GM18507 (cell line): Measurements from ENCODE around the gene ARFGAP3.

Experiments
- DNase-seq: peaks from one replicate; pipeline ENCODE4 v3.0.0; 2011; ENCODE audit warnings: low read depth; ENCODE audit not compliant: insufficient read length; ENCODE audit errors: extremely low spot score
- FAIRE-seq: peaks from 2 replicates; lab custom pipeline; 2011; peaks lifted over from hg19 to GRCh38; lab: Jason Lieb, UNC

The ARFGAP3 gene

DNA sequence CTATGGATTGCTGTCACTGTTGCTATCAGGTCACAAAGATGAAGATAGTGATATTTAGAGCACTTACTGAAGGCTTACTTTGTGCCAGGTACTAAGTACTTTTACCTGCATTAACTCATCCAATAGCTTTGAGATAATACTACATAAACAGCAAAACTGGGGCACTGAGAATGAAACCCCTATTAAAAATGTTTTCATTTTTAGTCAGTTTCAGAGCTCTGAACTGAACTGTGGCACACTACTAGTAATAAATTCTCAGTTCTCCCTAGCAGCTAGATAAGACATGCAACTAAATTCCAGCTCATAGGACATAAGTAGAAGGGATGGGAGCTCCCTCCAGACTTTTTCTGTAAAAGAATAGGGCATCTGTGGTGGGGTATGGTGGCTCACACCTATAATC, 24.0 kb downstream of the ARFGAP3 start:
- DNase-seq = no peak
- FAIRE-seq = peak; percentile 55

DNA sequence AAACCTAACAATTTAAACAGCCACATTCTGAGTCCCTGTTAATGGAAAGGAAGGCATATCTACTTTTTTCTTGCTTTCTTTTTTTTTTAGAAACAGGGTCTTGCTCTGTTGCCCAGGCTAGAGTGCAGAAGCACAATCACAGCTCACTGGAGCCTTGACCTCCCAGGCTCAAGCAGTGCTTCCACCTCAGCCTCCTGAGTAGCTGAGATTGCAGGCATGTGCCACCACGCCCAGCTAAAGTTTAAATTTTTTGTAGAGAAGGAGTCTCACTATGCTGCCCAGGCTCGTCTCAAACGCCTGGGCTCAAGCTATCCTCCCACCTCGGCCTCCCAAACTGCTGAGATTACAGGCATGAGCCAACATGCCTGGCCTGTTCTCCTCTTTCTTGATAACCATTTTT, 25.4 kb downstream of the ARFGAP3 start:
- FAIRE-seq (no peak), DNase-seq (no peak)

DNA sequence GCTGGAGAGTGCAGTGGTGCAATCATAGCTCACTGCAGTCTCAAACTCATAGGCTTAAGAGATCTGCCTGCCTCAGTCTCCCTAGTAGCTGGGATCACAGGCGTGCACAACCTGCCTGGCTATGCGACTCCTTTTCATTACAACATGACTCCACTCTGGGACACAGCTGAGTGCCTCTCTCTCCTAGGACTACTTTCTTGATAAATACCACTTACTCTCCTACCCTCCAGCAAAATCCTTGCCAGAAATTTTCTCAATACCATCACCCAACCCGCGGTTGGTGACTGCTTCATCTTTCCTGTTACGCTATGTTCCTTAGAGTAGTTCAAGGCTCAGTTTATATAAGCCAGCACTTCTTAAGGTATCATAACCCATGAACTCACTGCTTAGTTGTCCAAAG, 26.9 kb downstream of the ARFGAP3 start:
- FAIRE-seq (no peak), DNase-seq (no peak)

DNA sequence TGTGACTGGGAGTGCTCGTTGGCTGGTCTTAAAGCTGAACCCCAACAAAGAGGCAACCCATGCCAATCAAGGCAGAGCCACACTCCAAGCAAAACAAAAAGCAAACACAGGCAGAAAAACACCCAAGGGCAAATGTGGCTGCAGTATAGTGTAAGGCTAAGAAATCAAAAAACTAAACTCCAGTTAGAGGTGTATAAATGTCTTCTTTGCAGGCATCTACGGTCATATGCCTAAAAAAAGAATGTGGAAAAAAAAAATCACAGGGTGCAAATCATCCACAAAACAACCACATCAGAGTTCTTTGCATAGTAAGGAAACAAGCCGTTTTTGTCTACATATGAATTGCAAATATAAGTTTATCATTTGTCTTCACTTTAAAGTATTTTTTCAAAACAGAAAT, 27.8 kb downstream of the ARFGAP3 start:
- no peak for DNase-seq
- FAIRE-seq = no peak

DNA sequence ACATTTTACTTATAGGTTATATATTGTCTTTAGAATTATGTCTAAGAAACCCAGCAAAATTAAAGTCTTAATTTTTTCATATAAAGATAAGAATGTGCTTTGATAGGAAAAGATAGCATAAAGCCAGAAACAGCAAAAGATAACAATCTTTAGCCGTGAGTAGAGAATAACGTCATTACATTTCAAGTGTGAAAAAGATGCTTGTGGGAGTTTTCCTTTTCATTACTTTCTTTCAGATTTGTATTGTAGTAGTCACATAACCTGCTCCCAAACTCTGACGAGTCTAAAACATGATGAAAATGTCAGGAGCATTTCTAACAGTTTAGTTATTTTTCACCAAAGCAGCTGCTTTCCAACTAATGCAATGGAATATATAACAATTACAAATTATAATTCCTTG, 31.3 kb downstream of the ARFGAP3 start:
- no peak for DNase-seq
- FAIRE-seq = no peak

DNA sequence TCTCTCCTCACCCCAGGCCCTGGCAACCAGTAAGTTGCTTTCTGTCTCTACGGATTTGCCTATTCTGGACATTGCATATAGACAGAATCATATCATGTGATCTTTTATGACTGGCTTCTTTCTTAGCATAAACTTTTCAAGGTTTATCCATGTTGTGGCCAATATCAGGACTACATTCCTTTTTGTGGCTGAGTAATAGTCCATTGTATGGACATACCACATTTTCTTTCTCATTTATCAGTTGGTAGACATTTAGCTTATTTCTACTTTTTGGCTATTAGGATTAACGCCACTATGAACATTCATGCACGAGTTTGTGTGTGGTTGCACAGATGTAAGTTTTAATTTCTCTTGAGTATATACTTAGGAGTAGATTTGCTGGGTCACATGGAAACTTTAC, 35.7 kb downstream of the ARFGAP3 start:
- FAIRE-seq (no peak), DNase-seq (no peak)

DNA sequence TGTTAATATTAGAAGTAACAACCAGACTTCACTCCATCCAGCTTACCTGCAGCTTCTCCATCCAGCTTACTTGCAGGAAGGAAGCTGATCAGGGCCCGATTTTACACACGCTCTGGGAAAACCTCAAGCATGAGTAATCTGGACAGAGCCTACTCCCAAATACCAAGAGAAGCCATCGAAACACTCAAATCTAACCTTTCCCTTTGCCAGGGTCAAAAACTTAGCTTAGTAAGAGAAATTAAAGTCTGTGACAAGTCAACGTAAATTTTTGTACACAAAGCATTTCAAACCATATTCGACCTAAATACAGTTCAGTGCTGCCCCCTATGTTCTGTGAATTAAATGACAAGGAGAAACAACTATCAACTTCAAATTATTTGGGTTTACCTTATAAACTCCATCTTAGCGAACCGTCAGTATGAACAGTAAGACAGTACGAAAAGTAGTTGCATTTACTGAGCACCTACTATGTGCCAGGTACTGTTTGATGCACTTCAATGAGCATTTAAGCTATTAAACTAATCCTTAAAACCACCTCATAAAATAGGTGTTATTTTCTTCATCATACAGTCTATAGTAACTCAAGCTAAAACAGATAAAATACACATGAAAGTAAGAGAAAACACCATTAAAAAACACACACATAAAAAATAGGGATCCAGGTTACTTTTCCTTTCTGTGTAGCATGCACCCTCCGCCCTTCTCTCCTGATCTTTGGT, 36.9 kb downstream of the ARFGAP3 start:
- DNase-seq (peak; percentile 11), FAIRE-seq (peak; percentile 65)

DNA sequence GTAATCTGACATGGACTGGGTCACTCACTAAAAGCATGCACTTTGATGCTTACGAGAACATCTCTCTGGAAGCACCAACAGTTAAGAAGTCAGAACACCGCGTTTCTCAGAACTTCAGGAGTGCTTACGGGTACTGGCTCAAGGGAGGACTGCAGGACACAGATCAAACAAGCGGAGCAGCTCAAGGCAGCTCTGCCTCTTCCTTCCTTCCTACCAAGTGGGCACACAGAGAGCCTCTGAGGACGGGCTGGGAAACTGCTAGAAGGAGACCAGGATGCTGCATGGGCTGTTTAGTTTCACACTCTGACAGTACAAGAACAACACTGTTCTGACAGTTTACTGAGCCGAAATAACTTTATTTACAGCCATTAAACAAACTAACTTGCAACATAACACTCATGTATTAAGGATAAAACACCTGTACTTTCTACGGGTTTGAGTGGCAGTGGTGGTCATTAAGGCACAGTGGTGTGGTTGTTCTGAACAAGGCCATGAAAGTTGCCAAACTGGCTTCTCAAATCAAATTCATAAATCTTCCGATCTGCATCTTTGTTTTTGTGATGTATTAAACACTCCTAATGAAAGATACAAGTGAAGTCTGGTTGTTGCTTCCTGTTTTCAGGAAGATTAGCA, 37.5 kb downstream of the ARFGAP3 start:
- FAIRE-seq = no peak
- no peak for DNase-seq

DNA sequence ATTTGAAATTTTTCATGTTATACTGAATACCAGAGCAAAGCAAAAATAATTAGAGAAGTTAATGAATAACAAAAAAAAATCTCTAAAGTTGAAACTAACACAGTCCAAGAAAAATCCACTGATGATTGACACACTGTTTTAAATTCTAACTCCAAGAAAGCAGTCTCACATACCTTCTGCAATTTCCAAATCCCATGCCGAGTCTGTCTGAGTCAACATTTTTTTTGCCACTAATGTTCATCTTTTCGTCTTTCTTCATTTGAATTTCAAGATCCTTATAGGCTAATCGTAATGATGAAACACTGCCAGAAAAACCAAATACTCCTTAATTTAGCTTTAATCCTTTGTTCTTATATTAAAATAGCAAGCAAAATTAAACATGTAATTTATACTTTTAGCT, 39.5 kb downstream of the ARFGAP3 start:
- DNase-seq (no peak), FAIRE-seq (no peak)

DNA sequence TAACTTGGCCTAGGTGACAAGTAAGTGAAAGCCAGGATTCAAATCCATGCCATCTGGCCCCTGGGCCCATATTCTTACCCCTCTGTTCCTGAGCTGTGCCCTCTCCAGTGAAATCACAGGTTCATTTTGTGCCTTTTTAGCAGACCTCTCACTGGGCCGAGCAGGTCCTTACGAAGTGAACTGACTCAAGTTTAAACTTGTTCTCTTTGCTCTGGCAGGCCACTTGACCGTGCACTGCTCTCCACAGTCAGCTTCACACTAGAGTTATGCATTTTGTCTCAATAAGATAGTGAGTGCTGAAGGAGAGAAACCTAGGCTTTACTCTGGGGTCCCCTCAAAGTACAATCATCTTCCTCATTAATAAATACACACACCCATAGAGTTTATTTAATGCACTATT, 40.7 kb downstream of the ARFGAP3 start:
- FAIRE-seq (no peak), DNase-seq (no peak)

DNA sequence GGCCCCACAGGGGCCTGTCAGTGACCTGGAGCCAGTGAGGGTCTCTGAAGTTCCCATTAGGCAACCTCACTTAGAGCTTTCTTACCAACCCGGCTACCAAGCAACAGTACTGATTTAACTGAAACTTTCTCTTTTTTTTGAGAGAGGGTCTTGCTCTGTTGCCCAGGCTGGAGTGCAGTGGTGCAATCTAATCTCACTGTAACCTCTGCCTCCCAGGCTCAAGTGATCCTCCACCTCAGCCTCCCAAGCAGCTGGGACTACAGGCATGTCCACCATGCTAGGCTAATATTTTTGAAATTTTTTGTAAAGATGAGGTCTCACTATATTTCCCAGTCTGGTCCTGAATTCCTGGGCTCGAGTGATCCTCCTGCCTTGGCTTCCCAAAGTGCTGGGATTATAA, 42.5 kb downstream of the ARFGAP3 start:
- FAIRE-seq (no peak), DNase-seq (no peak)

DNA sequence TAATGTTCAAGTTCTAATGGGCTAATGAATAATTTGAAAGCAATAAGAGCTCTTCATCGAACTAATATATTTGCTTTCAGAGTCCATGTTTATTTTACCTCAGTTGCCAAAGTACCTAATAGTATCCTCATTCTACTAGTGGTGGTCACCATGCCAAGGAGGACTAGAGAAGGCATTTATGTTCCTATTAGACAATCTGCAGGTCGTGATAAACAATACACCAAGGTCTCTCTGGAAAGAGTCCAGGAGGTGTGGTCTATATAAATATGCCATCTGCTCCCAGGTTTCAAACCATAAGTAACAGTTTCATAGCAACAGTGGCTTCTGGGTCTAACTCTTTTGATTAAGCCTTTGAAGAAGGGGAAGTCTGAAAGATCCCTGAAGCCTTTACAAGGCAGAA, 42.9 kb downstream of the ARFGAP3 start:
- no peak for FAIRE-seq
- DNase-seq = no peak

DNA sequence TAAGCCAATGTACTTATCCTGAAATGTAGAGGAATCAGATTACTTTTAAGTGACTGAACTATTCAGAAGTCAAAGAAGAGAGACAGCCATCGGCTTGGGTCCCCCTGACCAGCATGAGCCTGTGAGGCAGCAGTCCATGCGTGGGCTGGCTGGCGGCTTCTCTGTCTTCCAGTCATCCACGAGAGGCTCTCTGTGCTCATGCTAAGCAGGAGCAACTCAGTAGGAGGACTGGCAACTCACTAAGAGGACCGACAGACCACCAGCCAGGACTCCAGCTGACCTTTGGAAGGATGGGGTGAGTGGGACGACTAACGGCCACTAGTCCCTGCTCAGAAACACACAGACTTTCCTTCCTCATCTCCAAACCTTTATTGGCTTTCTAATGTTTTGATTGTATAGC, 43.6 kb downstream of the ARFGAP3 start:
- FAIRE-seq (no peak), DNase-seq (no peak)

DNA sequence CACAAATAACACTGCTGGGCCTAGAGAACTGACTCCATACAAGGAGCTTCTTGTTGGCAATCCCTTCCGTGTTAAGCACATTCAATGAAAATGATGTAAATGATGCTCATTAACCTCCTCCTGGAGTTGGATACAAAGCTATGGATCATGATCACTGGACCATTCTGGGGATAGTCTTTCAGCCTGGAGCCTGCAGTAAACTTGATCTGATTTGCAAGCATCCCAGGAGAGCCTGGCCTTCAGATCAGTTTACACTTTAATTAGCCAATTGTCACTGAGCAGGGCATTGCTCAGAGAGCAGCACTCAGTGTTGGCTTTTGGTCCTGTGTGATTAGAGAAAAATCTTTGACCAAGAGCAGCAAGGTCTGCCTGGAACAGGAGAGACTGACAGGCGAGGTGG, 45.6 kb downstream of the ARFGAP3 start:
- no peak for DNase-seq

DNA sequence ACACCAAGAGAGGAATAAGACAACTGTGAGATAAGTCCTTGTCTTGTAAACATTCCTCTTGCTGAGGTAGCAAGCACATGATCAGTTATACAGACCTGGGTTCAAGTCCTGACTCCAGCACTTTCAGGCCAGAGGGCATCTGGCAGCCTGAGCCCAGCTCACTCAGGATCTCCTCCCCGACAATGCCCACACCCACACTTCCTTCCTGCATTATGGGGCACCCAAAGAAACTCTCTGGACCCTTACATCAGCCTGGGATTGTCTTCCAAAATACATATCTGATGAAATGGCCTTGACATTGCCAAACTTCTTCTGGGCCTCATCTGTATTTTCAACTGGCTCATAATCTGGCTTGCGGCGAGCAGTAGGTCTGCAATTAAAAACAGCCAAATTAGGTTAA, 48.6 kb downstream of the ARFGAP3 start:
- DNase-seq (no peak), FAIRE-seq (no peak)

More for the DNA sequence above, 45.6 kb downstream of the ARFGAP3 start:
- FAIRE-seq = no peak

DNA sequence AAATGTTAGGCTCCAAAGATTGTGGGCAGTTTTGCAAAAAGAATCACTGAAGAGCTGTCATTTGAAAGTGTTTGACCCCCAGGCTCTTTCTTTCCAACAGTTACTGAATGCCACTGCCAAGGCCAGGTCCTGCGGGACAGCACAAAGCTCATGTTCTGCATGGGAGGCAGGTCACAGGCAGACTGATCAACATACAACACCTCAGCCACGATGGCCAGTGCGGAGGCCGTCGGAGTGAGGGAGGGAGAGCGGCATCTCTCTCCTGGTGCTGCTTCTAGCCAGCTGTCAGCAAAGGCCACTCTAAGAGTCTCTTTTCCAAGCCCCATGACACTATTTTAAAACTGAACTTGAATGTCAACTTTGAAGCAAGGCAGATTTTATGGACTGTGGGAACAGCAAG, 49.9 kb downstream of the ARFGAP3 start:
- no peak for FAIRE-seq
- DNase-seq = no peak

DNA sequence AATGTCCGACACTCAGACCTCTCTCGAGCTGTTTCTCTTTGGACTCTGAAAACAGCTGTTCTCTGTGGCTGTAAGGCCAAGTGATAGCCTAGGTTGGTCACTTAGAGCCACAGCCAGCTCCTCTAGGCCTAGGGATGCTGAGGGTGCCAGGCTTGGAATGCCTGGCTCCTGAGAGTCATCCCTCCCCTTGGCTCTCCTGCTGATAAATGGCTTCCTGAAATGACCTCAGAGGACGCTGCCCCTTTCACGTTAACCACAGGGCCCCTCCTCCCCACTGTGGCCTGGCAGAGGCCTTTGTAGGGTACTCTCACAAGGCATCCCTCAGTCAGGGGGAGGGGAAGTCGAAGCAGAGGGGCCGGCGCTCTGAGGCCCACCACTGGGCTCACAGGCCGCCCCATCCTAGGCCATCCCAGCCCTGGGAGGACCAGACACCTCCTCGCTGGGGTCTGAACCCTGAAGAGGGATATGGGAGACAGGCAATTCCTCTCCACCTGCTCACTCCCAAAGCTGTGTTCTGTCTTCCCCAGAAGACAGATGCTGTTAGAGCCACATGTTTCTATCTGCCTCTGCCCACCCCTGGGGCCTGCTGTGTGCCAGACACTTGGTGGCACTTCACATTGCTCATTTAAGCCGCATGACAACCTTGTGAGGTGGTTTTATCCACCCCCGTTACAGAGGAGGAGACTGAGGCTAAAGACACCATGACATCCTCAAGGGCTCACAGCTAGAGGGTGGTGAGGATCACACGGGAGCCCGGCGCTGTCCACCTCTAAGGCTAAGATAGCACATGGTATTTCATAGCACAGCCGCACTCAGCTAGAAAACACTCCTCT, 50.9 kb downstream of the ARFGAP3 start:
- DNase-seq = no peak

DNA sequence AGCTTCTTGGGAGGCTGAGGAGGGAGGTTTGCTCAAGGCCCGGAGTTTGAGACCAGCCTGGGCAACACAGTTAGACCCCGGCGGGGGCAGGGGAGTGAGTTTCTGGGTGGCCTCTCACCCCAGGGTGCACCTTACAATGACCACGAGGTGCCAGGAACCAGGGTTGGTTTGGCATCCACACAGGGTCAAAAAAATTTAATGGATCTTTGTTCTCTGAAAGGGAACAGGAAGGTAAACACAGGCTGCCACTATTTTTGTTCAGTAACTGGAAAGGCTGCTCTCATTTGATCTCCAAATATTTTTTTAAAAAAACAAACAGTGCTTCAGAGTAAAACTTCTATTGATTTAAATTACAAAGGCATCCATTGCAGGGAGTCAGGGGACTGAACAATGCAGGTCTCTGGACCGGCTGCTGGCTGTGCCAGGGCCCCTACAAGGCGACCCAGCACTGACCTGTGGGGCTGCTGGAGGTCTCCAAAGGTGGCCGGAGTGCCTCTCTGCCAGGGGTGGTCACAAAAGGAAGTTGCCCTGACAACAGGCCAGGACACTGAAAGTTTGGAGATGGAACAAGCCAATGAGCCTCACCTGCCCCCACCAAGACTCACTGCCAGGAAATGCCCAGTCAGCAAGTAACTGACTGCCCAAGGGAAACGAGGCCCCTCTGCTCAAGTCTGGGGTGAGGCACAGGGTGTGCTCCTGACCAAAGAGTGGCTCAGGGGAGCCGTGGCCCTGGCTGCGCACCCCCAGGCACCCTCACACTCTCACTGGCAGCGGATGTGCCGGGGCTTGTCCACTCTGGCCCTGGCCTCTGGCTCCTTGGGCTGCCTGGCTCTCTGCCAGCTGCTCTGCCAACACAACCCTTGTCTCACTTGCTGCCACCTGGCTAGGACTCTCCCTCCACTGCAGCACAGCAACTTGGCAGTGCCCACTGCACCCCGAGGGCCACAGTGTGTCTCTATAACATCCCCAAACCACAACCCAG, 51.8 kb downstream of the ARFGAP3 start:
- DNase-seq = no peak
- no peak for FAIRE-seq

More for the DNA sequence above, 50.9 kb downstream of the ARFGAP3 start:
- no peak for FAIRE-seq

DNA sequence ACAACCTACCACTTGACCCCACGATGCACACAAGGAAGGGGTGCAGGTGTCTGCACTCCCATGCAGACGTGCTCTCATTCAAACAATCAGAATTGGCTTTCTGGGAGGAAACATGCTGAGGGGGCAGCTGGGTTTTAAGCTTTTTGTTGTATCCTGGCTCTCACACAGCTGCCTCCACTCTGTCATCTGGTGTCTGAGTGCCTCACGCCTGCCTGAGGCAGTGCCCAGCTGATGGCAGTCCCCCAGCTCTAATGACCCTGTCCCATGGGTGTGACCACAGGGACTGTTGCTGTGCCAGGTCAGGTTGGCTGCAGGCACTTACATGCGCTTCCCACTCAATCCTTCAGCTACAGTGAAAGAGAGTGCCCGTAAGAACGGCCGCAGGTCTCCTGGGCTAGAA, 53.7 kb downstream of the ARFGAP3 start:
- no peak for DNase-seq
- FAIRE-seq = no peak
